HG03520 (cell line): ENCODE data around the gene EPB41L1.

Experiments used
- ATAC-seq: cut with Tn5 transposase; IDR thresholded peaks from one replicate; pipeline ENCODE4 v1.9.1; 2021; ENCODE audit warnings: mild to moderate bottlenecking, moderate library complexity; ENCODE audit not compliant: unreplicated experiment

The EPB41L1 gene

DNA sequence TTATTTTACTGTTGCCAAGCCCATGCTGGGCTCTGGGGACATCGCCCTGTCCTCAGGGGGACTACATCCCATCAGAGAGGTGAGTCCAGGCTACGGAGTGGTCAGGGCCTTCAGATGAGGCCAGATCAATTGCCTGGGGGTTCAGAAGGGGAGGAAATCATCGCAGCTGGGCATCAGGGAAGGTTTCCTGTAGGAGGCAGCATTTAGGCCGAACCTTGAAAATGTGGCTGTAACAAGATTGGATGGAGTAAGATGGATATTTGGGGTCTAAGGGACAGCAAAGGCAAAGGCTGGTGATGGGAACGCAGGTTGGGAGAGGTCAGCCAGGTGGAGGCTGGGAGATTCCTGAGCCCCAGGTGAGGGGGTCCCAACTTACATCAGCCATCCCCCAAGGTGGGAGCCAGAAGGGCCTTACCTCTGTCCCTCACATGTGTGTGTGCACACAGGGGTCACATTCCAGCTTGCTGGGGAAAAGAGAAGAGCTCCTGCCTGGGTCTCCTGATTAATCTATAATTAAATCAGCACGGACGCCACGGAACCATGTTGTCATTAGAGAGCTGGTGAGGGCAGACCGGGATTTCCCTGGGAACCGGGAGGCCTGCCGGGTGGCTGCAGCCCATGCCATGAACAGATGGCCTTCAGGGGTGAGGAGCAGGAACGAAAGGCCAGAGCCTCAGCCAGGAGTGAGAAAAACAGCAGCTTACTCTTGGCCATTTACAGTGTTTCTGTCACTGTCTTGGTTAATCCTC is 121.1 kb downstream of the EPB41L1 start:
- no peak for ATAC-seq

DNA sequence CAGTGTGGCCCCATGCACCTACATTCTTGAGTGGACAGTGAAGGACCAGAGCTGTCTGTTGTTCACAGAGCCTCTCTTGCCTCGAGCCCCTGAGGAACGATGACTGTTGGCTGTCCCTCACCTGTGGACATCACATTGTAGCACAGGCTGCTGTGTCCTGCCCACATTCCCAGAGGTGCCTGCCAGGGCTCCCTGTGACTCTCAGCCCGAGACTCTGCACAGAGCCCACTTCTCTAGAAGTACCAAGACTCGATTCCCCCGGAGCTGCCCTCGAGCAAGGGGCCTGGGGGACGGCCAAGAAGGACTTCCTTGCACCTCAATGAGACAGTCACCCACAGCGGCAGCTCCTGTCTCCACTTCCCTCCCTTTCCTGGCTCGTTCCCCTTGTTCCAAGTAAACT is 123.0 kb downstream of the EPB41L1 start:
- no peak for ATAC-seq

DNA sequence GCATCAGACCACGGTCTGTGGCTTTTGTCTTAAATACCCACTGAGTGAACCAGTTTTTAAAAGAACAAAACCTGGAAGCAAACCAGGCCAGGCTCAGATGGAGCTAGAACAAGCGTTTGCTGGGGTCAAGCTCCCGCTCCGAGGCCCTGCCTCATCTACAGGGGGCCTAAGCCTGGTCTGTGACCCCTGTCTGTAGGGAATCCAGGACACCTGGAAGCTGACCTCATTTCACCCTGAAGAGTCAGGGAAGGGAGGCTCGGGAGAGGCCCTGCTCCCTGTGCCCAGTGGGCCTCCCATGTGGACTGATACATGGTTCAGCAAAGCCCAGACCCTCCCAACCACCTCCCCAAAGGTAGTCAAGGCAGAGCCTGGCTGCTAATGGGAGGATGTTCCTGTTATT is 124.8 kb downstream of the EPB41L1 start:
- no peak for ATAC-seq

DNA sequence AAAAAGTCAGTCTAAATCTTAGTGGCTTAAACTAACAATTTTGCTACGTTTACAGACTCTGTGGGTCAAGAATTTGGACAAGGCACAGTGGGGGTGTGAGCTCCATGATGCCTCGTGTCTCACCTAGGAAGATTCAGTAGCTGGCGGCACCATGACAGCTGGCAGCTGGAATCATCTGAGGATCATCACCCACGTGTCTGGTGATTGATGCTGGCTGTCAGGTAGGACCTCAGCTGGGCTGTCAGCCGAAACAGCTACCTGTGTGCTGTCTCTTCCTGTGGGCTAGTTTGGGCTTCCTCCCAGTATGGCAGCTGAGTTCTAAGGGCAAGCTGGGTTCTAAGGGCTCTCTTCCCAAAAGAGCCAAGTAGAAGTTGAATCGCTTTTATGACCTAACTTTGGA is 125.2 kb downstream of the EPB41L1 start:
- no peak for ATAC-seq

DNA sequence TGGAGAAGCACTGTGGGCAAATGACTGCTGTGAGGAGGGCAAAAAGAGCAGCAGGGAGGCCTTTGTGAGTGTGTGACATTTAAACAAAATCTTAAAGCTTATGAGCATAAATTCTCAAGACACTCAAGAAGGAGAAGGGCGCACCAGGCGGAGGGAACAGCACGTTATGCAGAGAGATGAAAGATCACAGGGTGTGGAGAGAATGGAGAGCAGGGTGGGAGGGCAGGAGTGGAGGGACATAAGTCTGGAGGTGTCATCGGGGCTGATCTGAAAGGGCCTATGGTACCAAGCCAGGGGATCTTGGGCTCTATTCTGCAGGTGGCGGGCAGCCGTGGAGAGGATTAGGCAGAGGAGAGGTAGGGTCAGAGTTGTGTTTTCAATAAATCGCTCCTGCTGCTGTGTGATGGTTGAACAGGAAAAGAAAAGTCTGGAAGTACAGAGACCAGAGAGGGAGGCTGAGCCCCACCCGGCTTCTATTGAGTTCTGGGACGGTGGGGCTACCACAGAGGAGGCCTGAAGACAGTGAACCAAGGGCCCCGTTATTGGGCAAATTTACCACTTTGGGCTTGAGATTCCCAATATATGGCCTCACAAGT is 127.3 kb downstream of the EPB41L1 start:
- no peak for ATAC-seq
